GM18498 (cell line): ENCODE data around the gene AIFM2.
A peak's percentile ranks its signal among the peaks of the same experiment; 100 is the strongest.

ENCODE experiments used
- ATAC-seq: cut with Tn5 transposase; IDR thresholded peaks from one replicate; pipeline ENCODE4 v1.9.1; 2021; ENCODE audit warnings: mild to moderate bottlenecking, moderate library complexity; ENCODE audit not compliant: unreplicated experiment

The AIFM2 gene

GRCh38 chr10:70146489-70147258 is 14.0 kb upstream of the AIFM2 start, which contains the start of gene TYSND1:
Gene TYSND1 (minus strand): TSS chr10:70146700. CDS start chr10:70146586, 114 bp downstream.
- ATAC-seq: peak; percentile 91

GRCh38 chr10:70145666-70146488 is 13.3 kb upstream of the AIFM2 start:
- peak; percentile 64 for ATAC-seq

- peak; percentile 22 for ATAC-seq
Measured at GRCh38 chr10:70145166-70145665, 12.6 kb upstream of the AIFM2 start.

GRCh38 chr10:70144372-70145110 is 11.9 kb upstream of the AIFM2 start:
- ATAC-seq: no peak

GRCh38 chr10:70142555-70142954 is 9.9 kb upstream of the AIFM2 start:
- ATAC-seq: no peak

GRCh38 chr10:70140297-70140696 is 7.7 kb upstream of the AIFM2 start:
- no peak for ATAC-seq

GRCh38 chr10:70139997-70140250 is 7.3 kb upstream of the AIFM2 start:
- no peak for ATAC-seq

- no peak for ATAC-seq
Measured at GRCh38 chr10:70139151-70139996, 6.7 kb upstream of the AIFM2 start.

GRCh38 chr10:70137927-70138883 is 5.6 kb upstream of the AIFM2 start:
- ATAC-seq: no peak

GRCh38 chr10:70137135-70137534 is 4.5 kb upstream of the AIFM2 start:
- ATAC-seq: no peak

GRCh38 chr10:70135684-70136083 is 3.1 kb upstream of the AIFM2 start:
- ATAC-seq: no peak

GRCh38 chr10:70135046-70135445 is 2.4 kb upstream of the AIFM2 start:
- no peak for ATAC-seq

- no peak for ATAC-seq
Measured at GRCh38 chr10:70131560-70131937, 1.1 kb downstream of the AIFM2 start.

GRCh38 chr10:70130878-70131559 is 1.6 kb downstream of the AIFM2 start:
- ATAC-seq: no peak

GRCh38 chr10:70126700-70127395 is 5.8 kb downstream of the AIFM2 start:
- no peak for ATAC-seq

- no peak for ATAC-seq
Measured at GRCh38 chr10:70125918-70126552, 6.6 kb downstream of the AIFM2 start.

- ATAC-seq: no peak
Measured at GRCh38 chr10:70124918-70125317, 7.7 kb downstream of the AIFM2 start.

GRCh38 chr10:70124415-70124814 is 8.2 kb downstream of the AIFM2 start:
- no peak for ATAC-seq
